Tibial artery (tissue), 4 donors: Measurements from ENCODE around the gene TREM2.

ENCODE experiments used
- DNase-seq, 2 donors: peaks; one replicate each; pipeline ENCODE4 v3.0.0-alpha.2; 2019
- H3K27ac ChIP-seq, 2 donors: fragments of 200-600 bp; sonication (generic) in 1 of 2; 1 replicate in 1 of 2; 2 replicates in 1 of 2; pipeline ENCODE4 v1.5.1; 2018 to 2019; ENCODE audit warnings: mild to moderate bottlenecking in 1 of 2
- H3K27me3 ChIP-seq, 2 donors: fragments of 200-600 bp; sonication (generic) in 1 of 2; one replicate each; pipeline versions ENCODE4 v1.5.1 to v1.6.0; 2016 to 2019
- H3K36me3 ChIP-seq, 3 donors: fragments of 200-600 bp; sonication (generic) in 2 of 3; one replicate each; pipeline ENCODE4 v1.5.1; 2016 to 2019; ENCODE audit warnings: mild to moderate bottlenecking in 2 of 3
- H3K4me1 ChIP-seq, 4 donors: fragments of 200-600 bp; sonication (generic) in 2 of 4; 1 replicate in 3 of 4; 2 replicates in 1 of 4; pipeline ENCODE4 v1.5.1; 2016 to 2019
- H3K4me3 ChIP-seq, 2 donors: fragments of 200-600 bp; sonication (generic) in 1 of 2; 1 replicate in 1 of 2; 2 replicates in 1 of 2; pipeline ENCODE4 v1.5.1; 2018 to 2019; ENCODE audit warnings: mild to moderate bottlenecking in 2 of 2
- H3K9me3 ChIP-seq, 3 donors: fragments of 200-600 bp; sonication (generic) in 1 of 3; one replicate each; pipeline ENCODE4 v1.5.1; 2016 to 2019
- CTCF ChIP-seq, 2 experiments: fragments of 200-600 bp in 1 of 2; fragments of 450-650 bp in 1 of 2; IDR thresholded peaks; one replicate each; pipeline ENCODE4 v1.5.1; 2017 to 2019; ENCODE audit warnings: antibody characterized with exemption in 2 of 2, mild to moderate bottlenecking in 1 of 2, moderate library complexity in 1 of 2
- intact Hi-C: fragments of 100-400 bp; cut with DNase I; formaldehyde crosslinking; loops from one replicate; pipeline ENCODE4 v1.15.0; 2023; ENCODE audit warnings: low total_unique reads

TREM2 gene

GRCh38 chr6:41171908-41172307 is 9.0 kb upstream of the TREM2 start:
- no peaks in the 10 kb centered on the region for H3K27me3 ChIP-seq
- H3K4me1 ChIP-seq = no peaks in the 10 kb centered on the region
- no peaks in the 10 kb centered on the region for H3K36me3 ChIP-seq
- intact Hi-C loops = no loop called here
- DNase-seq = no peak
- H3K9me3 ChIP-seq = no peaks in the 10 kb centered on the region
- no peak overlapping the region for H3K4me3 ChIP-seq
- no peak for TF ChIP-seq CTCF (IDR thresholded peaks at IDR 0.05)
- no peak overlapping the region for H3K27ac ChIP-seq

- intact Hi-C loops = no loop called here
Observed at GRCh38 chr6:41170547-41171160, 7.7 kb upstream of the TREM2 start.

GRCh38 chr6:41167173-41167963 is 4.5 kb upstream of the TREM2 start:
- Histone ChIP-seq H3K4me3 (no peak overlapping the region), H3K36me3 (no peaks in the 10 kb centered on the region), H3K9me3 (no peaks in the 10 kb centered on the region), H3K27me3 (no peaks in the 10 kb centered on the region), H3K27ac (no peak overlapping the region), H3K4me1 (no peaks in the 10 kb centered on the region)
- no peak for DNase-seq
- no peak for TF ChIP-seq CTCF (IDR thresholded peaks at IDR 0.05)
- intact Hi-C loops = no loop called here

More at GRCh38 chr6:41170547-41171160, 7.7 kb upstream of the TREM2 start:
- Histone ChIP-seq H3K36me3 (no peaks in the 10 kb centered on the region), H3K9me3 (no peaks in the 10 kb centered on the region), H3K27ac (no peak overlapping the region), H3K4me3 (no peak overlapping the region), H3K4me1 (no peaks in the 10 kb centered on the region), H3K27me3 (no peaks in the 10 kb centered on the region)
- DNase-seq = no peak
- no peak for TF ChIP-seq CTCF (IDR thresholded peaks at IDR 0.05)

GRCh38 chr6:41164551-41165120 is 1.7 kb upstream of the TREM2 start:
- no peak for TF ChIP-seq CTCF (IDR thresholded peaks at IDR 0.05)
- Histone ChIP-seq H3K4me1 (no peaks in the 10 kb centered on the region), H3K27me3 (peaks cover 0 to 11% of the 10 kb centered on the region in 2 donors), H3K27ac (no peak overlapping the region), H3K36me3 (no peaks in the 10 kb centered on the region), H3K9me3 (no peaks in the 10 kb centered on the region), H3K4me3 (no peak overlapping the region)
- DNase-seq = no peak
- intact Hi-C loops = no loop called here

GRCh38 chr6:41163419-41163717 is 452 bp upstream of the TREM2 start:
- Histone ChIP-seq H3K4me3 (no peak overlapping the region), H3K9me3 (no peaks in the 10 kb centered on the region), H3K4me1 (no peaks in the 10 kb centered on the region), H3K36me3 (no peaks in the 10 kb centered on the region), H3K27me3 (peaks cover 0 to 22% of the 10 kb centered on the region in 2 donors), H3K27ac (no peak overlapping the region)
- TF ChIP-seq CTCF (IDR thresholded peaks at IDR 0.05) = no peak
- intact Hi-C loops = no loop called here
- DNase-seq = no peak
